ENCODE measurements around the gene LDHA.

DNA sequence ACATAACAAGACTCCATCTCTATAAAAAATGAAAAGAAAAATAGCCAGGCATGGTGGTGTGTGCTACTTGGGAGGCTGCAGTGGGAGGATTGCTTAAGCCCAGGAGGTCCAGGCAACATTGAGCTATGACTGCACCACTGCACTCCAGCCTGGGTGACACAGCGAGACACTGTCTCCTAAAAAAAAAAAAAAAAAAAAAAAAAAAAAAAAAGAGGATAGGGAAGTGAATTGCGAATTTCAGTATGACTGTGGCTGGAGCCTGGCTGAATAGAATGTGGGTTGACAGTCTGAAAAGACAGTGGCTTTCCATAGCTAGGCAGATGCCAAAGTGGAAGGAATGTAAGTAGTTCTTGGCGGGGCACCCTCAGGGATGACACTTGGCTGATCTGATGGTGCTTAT, 54.9 kb downstream of the LDHA start:
- TF ChIP-seq CTCF (IDR thresholded peaks at IDR 0.05) (no peak), POLR2A (IDR thresholded peaks at IDR 0.05) (no peak)

Data from body of pancreas (tissue), 4 donors.